ENCODE measurements around the gene TNFSF9.

GRCh38 chr19:6580313-6580712, 49.5 kb downstream of the TNFSF9 start:
- TF ChIP-seq EZH2 (IDR thresholded peaks at IDR 0.05; ENCODE audit: borderline replicate concordance, insufficient read depth, low read depth, low read length, poor library complexity, severe bottlenecking) (no peak), CTCF (IDR thresholded peaks at IDR 0.05) (no peak)
